Effector memory CD8-positive, alpha-beta T cell (primary cell): ENCODE data around the gene RAB7A.
A peak's percentile ranks its signal among the peaks of the same experiment; 100 is the strongest.

Source experiments
- ATAC-seq: fragments of 150-1000 bp; cut with Tn5 transposase; replicated peaks from 2 replicates; pipeline ENCODE4 v1.10.0; 2021; ENCODE audit warnings: mild to moderate bottlenecking, moderate library complexity
- DNase-seq, 3 experiments: peaks; one replicate each; pipeline ENCODE4 v3.0.0; 2021
- H3K27ac Mint-ChIP-seq, 2 donors: one replicate each; pipeline ENCODE4 v1.8.0; 2022; ENCODE audit warnings: mild to moderate bottlenecking in 2 of 2, mixed read lengths in 2 of 2, moderate library complexity in 2 of 2
- H3K27me3 Mint-ChIP-seq, 2 donors: one replicate each; pipeline ENCODE4 v1.8.0; 2022; ENCODE audit warnings: mixed read lengths in 2 of 2
- H3K36me3 Mint-ChIP-seq: one replicate; pipeline ENCODE4 v1.8.0; 2022; ENCODE audit warnings: mild to moderate bottlenecking, moderate library complexity, mixed read lengths; ENCODE audit not compliant: insufficient read depth
- H3K4me1 Mint-ChIP-seq, 2 donors: one replicate each; pipeline ENCODE4 v1.8.0; 2022; ENCODE audit warnings: low read depth in 2 of 2, mixed read lengths in 2 of 2
- H3K4me3 Mint-ChIP-seq, 2 donors: one replicate each; pipeline ENCODE4 v1.8.0; 2022; ENCODE audit warnings: mild to moderate bottlenecking in 2 of 2, mixed read lengths in 2 of 2, moderate library complexity in 2 of 2
- H3K9me3 Mint-ChIP-seq, 2 donors: one replicate each; pipeline ENCODE4 v1.8.0; 2022; ENCODE audit warnings: mixed read lengths in 2 of 2

Gene RAB7A

DNA sequence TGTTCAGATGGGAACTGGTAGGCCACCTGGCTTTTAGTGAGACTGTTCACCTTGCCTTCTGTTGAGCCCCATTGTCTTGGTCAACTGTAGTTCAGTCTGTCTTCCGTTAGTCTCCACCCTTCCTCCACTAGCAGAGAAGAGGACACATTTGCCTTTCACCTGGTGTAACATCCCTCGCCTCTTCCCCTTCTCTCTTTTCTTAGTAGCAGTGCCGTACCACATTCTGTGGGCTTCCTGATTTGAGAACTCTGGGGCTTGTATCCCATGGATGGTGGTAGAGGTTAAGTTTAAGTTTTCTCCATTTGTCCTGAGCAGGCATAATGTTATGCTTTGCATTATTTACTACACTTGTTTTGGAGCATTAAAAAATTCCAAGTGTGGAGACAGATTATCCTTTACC lies 49.3 kb downstream of the RAB7A start:
- ATAC-seq (no peak), DNase-seq (no peak)
- peaks cover 47 to 60% of the 10 kb centered on the region in 2 donors for H3K4me1 Mint-ChIP-seq
- H3K36me3 Mint-ChIP-seq, result peaks cover 20% of the 10 kb centered on the region
- H3K27me3 Mint-ChIP-seq, result no peaks in the 10 kb centered on the region
- no peaks in the 10 kb centered on the region for H3K9me3 Mint-ChIP-seq
- H3K4me3 Mint-ChIP-seq, result peak overlapping the region in 1 of 2 donors; percentile 7
- peak overlapping the region; percentile 55 to 59 for H3K27ac Mint-ChIP-seq

DNA sequence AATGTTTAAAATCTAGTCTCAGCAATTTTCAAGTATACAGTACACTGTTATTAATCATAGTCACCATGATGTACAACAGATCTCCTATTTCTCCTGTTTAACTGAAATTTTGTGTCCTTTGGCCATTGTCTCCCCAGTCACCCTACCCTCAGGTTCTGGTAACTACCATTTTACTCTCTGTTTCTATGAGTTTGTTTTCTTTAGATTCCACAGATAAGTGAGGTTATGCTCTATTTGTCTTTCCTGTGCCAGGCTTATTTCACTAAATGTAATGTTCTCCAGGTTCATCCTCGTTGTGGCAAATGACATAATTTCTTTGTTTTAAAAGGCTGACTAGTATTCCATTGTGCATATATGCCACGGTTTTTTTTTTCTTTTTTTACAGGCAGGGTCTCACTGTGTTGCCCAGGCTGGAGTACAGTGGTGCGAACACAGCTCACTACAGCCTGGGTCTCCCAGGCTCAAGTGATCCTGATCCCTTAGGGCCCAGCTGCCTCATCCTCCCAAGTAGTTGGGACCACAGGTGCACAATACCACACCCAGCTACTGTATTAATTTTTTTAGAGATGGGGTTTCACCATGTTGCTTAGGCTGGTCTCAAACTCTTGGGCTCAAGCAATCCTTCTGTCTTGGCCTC lies 50.0 kb downstream of the RAB7A start:
- peak overlapping the region in 1 of 2 donors; percentile 38 for H3K27ac Mint-ChIP-seq
- H3K36me3 Mint-ChIP-seq, result peaks cover 15% of the 10 kb centered on the region

DNA sequence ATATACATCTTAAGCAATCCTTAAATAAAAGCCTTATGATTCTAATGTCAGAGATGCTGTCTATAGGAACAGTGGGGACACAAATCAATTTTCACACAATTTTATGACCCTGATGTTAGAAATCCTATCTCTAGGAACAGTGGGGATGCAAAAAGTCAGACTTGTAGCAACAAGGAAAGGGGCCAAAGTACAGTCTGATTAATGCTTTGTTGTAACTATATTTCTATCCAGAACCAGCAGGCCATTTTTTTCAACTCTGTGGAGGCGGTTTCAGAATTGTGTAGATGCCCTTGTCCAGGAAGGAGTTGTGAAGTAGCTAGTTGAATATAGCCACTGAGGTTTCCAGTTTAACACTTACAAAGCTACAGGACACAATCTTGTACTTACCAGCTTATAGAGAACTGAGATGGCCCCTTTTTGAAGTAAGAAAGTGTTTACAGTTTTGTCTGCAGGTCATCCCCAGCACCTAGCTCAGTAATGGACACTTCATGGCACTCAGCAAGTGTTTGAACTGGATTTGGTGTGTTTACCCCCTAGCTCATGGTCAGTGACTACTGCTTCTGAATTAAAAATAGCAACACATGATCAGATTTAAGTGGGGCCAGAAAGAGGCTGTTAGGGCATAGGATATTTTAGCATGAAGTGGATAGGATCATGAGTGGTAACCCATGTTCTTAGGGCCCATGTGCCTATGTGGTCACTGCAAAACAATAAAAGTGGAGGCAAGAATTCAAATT lies 54.3 kb downstream of the RAB7A start:
- no peak for ATAC-seq
- no peaks in the 10 kb centered on the region for H3K9me3 Mint-ChIP-seq
- no peak overlapping the region for H3K4me3 Mint-ChIP-seq
- H3K36me3 Mint-ChIP-seq, result peaks cover 9% of the 10 kb centered on the region
- H3K27me3 Mint-ChIP-seq, result no peaks in the 10 kb centered on the region
- H3K4me1 Mint-ChIP-seq, result peaks cover 60 to 73% of the 10 kb centered on the region in 2 donors
- no peak for DNase-seq
- H3K27ac Mint-ChIP-seq, result peak overlapping the region; percentile 49 to 88

More for the DNA sequence above, 50.0 kb downstream of the RAB7A start:
- DNase-seq (no peak), ATAC-seq (no peak)
- peak overlapping the region in 1 of 2 donors; percentile 19 for H3K4me3 Mint-ChIP-seq
- no peaks in the 10 kb centered on the region for H3K27me3 Mint-ChIP-seq
- H3K9me3 Mint-ChIP-seq, result no peaks in the 10 kb centered on the region
- H3K4me1 Mint-ChIP-seq, result peaks cover 48 to 65% of the 10 kb centered on the region in 2 donors

DNA sequence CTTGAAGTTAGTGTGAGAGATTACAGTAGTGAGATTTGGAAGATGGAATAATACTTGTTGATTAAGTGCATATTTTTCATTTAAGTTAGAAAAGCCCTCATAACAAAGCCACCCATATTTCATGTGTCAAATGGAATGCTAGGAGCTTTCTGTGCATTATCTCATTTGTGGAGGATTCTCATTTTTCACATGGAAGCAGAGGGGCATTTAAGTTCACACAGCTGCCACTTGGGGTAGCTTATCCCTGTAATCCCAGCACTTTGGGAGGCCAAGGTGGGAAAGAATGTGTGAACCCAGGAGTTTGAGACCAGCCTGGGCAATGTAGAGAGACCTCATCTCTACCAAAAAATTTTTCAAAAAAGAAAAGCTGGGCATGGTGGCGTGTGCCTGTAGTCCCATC lies 55.2 kb downstream of the RAB7A start:
- Mint-ChIP-seq H3K27ac (peak overlapping the region; percentile 49 to 88), H3K9me3 (no peaks in the 10 kb centered on the region), H3K4me3 (no peak overlapping the region), H3K27me3 (no peaks in the 10 kb centered on the region), H3K36me3 (peaks cover 9% of the 10 kb centered on the region), H3K4me1 (peaks cover 58 to 71% of the 10 kb centered on the region in 2 donors)
- ATAC-seq, result no peak
- DNase-seq, result no peak

DNA sequence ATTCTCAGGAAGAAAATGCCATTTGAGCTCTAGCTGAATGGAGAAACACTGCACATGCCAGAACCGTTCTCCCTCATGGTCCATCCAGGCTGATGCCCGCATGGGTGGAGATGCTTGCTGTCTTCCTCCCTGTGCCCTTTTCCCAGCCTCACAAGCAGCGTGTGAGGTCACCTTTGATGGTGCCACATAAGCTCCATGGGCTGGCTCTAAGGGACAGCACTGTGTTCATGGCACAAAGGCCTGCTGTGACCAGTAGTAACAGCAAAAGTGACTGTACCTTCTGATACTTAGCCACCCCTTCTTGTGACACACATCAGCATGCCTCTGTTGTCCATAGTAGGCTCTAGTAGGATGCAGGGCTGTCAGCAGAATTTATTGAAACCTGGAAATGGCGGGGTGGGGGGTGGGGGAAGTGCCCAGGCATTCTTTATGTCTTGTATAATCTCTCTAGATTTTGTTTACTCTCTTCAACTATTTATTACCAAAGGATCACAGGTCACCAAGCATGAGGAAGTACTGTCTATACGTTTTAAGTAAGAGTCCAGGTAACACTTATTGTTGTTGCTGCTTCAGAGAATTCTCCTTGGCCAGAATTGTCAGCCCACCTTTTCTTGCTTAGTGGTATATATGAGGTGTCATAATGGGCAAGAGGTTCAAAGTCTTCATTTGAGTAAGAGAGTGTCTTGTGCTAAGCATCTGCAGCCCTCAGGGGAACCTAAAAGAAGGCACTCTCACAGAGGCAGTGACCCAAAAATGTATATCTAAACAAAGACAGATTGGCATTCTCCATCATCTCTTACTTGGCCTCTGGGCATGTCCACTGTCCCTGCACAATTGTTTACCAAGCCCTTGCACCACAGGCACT lies 56.5 kb downstream of the RAB7A start:
- Mint-ChIP-seq H3K4me1 (peaks cover 60 to 78% of the 10 kb centered on the region in 2 donors), H3K27ac (peak overlapping the region; percentile 49 to 70), H3K36me3 (peaks cover 9% of the 10 kb centered on the region), H3K27me3 (no peaks in the 10 kb centered on the region), H3K4me3 (no peak overlapping the region), H3K9me3 (no peaks in the 10 kb centered on the region)
- no peak for ATAC-seq
- DNase-seq, result no peak

DNA sequence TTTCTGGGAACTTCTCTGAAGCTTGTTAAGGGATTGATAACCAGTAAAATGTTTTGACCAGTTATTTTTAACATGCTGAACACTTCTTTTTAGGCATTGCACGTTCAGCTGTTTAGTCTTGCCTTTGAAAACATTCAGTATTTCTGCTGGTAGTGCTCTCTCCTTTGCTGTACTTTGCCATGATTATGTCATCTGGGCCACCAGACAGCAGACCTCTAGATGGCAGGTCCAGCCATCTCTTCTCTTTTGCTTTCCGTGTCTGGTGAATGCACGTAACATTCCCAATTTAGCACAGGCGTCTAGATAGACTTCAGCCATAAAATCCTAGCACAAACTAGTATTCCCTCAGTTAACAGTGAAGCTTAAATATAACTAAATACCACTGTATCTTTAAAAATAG lies 57.8 kb downstream of the RAB7A start:
- H3K4me3 Mint-ChIP-seq, result no peak overlapping the region
- H3K27ac Mint-ChIP-seq, result peak overlapping the region; percentile 29 to 75
- ATAC-seq (no peak), DNase-seq (no peak)
- no peaks in the 10 kb centered on the region for H3K27me3 Mint-ChIP-seq
- H3K36me3 Mint-ChIP-seq, result peaks cover 8% of the 10 kb centered on the region
- H3K4me1 Mint-ChIP-seq, result peaks cover 65 to 79% of the 10 kb centered on the region in 2 donors
- H3K9me3 Mint-ChIP-seq, result no peaks in the 10 kb centered on the region

DNA sequence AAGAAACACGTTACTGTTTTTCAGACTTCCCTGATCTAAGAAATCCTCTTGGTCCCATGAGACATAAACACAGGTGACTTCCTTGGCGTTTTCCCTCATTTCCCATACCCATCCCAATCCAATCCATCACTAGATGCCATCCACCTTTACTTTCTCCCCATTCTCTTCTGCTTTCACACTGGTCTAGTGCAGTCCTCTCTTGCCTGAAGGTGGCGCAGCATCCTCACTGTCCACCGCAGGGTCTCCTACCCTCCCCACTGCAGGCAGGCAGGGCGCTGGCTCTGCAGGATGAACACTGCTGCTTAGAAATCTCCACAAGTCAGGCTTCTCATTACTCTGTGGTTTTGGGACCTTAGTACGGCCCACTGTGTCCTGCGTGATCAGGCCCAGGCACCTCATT lies 58.2 kb downstream of the RAB7A start:
- ATAC-seq (peak; percentile 44), DNase-seq (peak; percentile 7 to 28 (median 9))
- Mint-ChIP-seq H3K4me1 (peaks cover 62 to 77% of the 10 kb centered on the region in 2 donors), H3K27ac (peak overlapping the region in 1 of 2 donors; percentile 91), H3K36me3 (peaks cover 9% of the 10 kb centered on the region), H3K4me3 (no peak overlapping the region), H3K9me3 (no peaks in the 10 kb centered on the region), H3K27me3 (no peaks in the 10 kb centered on the region)

DNA sequence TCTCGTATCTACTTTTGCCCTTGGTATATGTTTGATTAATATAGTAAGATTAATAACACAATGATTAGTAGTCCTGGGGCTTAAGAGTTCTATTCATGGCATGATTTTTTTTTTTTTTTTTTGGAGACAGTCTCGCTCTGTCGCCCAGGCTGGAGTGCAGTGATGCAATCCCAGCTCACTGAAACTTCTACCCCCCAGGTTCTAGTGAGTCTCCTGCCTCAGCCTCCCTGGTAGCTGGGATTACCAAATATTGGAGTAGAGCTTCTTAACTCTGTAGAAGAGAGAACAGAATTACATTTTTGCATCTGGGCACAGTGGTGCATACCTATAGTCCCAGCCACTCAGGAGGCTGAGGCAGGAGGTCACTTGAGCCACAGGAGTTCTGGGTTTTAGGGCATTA lies 58.9 kb downstream of the RAB7A start:
- Mint-ChIP-seq H3K9me3 (no peaks in the 10 kb centered on the region), H3K27me3 (no peaks in the 10 kb centered on the region), H3K4me1 (peaks cover 60 to 74% of the 10 kb centered on the region in 2 donors), H3K36me3 (peaks cover 9% of the 10 kb centered on the region), H3K27ac (peak overlapping the region in 1 of 2 donors; percentile 91), H3K4me3 (no peak overlapping the region)
- no peak for DNase-seq
- ATAC-seq, result no peak

DNA sequence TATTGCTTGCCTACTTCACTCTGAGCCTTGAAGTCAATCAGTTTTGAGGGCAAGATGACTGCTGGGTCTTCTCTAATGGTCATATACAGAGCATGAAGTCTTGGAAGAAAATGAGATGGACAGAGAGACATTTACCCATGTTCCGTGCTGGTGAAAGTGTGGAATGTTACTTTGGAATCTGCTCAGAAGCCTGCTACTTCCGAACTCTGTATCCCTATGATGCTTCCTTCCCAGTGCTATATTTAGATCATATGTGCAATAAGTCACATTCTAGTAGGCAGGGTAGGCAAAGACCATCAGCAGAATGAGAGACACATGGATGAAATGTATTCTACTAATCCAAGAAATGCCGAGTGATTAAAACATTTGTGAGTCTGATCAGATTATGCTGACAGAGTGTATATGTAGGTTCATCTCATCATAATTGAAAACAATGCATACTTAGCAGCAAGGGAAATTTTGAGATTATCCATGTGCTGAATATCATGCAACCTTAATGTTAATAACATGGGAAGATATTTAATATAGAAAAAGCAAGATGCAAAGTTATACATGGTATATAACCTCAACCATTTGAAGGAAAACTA lies 60.5 kb downstream of the RAB7A start:
- Mint-ChIP-seq H3K9me3 (no peaks in the 10 kb centered on the region), H3K27ac (peak overlapping the region; percentile 80 to 91), H3K36me3 (peaks cover 9% of the 10 kb centered on the region), H3K4me3 (no peak overlapping the region), H3K27me3 (no peaks in the 10 kb centered on the region), H3K4me1 (peaks cover 51 to 63% of the 10 kb centered on the region in 2 donors)
- ATAC-seq (no peak), DNase-seq (no peak)

DNA sequence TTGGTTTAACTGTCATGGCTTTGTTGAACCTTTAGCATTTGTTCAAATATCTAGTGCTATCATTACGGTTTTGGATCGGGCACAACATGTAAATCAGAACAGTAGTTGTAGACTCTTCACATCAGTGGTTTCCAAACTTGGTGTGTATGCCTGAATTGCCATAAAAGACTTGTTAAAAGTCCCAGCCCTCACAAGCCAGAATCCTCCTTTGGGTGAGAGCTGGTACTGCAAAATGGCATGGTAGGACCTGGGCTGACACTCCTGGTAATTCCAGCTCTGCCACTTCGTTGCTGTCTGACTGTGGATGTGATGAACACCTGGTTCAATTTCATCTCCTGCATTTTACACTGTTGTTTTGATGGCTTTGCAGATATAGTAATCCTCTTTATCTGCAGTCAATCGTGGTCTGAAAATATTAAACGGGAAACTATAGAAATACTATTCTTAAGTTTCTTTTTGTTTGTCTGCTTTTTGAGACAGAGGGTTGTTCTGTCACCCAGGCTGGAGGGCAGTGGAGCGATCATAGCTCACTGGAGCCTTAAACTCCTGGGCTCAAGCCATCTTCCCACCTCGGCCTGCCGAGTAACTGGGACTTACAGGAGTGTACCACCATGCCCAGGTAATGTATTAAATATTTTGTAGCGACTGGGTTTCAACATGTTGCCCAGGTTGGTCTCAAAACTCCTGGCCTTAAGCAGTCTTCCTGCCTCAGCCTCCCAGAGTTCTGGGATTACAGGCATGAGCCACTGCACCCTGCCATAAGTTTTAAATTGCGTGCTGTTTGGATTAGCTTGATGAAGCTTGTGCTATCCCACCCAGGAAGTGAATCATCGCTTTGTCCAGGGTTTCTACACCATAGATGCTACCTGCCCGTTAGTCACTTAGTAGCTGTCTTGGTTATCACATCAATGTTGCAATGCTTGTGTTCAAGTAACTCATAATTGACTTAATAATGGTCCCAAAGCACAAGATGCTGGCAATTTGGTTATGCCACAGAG lies 61.6 kb downstream of the RAB7A start:
- H3K36me3 Mint-ChIP-seq, result peaks cover 9% of the 10 kb centered on the region
- no peaks in the 10 kb centered on the region for H3K27me3 Mint-ChIP-seq
- peak overlapping the region; percentile 67 to 84 for H3K4me3 Mint-ChIP-seq
- no peaks in the 10 kb centered on the region for H3K9me3 Mint-ChIP-seq
- peak overlapping the region; percentile 80 to 91 for H3K27ac Mint-ChIP-seq
- peak; percentile 69 for ATAC-seq
- peak; percentile 18 to 33 (median 25) for DNase-seq
- H3K4me1 Mint-ChIP-seq, result peaks cover 46 to 62% of the 10 kb centered on the region in 2 donors

DNA sequence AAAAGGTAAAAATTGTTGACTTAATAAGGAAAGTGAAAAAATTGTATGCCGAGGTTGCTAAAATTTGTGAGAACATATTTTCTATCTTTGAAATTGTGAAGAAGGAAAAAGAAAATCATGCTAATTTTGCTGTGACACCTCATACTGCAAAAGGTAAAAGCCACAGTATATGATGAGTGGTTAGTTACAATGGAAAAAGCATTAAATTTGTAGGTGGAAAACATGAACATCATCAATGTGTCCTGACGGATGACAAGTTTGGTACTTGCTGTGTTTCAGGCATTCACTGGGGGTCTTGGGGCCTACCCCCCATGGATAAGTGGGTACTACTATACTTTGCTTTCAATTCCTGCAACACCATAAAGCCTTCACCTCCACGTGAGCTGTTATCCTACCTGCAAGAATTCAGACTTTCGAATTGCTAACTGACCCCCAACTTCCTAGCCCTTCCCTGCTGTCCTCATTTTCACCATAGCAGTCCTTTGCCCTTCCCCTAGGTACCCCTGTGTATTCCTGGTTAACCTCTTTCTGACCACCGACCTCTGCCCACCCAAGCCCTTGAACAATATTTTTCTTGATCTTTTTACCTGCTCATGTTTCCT lies 62.4 kb downstream of the RAB7A start:
- Mint-ChIP-seq H3K4me1 (peaks cover 40 to 57% of the 10 kb centered on the region in 2 donors), H3K27ac (peak overlapping the region; percentile 80 to 91), H3K4me3 (peak overlapping the region; percentile 67 to 84), H3K9me3 (no peaks in the 10 kb centered on the region), H3K36me3 (peaks cover 9% of the 10 kb centered on the region), H3K27me3 (no peaks in the 10 kb centered on the region)
- ATAC-seq (no peak), DNase-seq (no peak)
